ENCODE data around the gene PLSCR5.

Gene PLSCR5

DNA sequence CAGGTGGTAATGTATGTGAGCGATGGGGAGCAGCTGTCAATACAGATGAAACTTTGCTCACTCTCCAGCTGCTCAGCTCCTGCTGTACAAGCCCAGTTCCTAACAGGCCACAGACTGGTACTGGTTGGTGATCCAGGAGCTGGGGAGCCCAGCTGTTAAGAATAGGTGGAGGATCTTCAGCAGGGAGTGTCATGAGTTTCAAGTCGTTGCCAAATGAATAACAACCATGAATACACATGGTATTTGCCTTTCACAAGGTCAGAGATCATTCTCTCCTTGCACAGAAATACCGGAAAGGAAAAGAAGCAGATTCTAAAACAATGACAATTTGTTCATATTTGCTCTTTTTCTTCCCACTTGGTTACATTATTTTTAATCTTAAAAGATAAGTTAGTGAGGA, 65.8 kb downstream of the PLSCR5 start:
- H3K79me2 ChIP-seq (ENCODE audit: insufficient read depth, low read length), result no peaks in the 10 kb centered on the region

DNA sequence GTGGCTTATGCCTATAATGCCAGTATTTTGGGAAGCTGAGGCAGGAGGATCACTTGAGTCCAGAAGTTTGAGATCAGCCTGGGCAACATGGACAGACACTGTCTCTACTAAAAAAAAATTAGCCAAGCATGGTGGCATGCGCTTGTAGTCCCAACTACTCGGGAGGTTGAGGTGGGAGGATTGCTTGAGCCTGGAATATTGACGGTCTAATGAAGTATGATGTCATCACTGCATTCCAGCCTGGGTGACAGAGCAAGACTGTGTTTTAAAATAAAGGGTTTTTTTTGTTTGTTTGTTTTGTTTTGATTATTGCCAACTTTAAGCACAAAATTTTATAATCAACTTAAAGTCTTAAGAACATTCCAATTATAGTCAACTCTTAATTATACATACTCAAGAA, 67.5 kb downstream of the PLSCR5 start:
- H3K27ac ChIP-seq (ENCODE audit: low read depth, low read length, poor library complexity, severe bottlenecking), result no peak overlapping the region
- H3K27me3 ChIP-seq (ENCODE audit: insufficient read depth, low read length), result no peaks in the 10 kb centered on the region
- H2AFZ ChIP-seq (ENCODE audit: low read length), result no peak overlapping the region
- H3K9me3 ChIP-seq (ENCODE audit: low read length), result no peaks in the 10 kb centered on the region
- TF ChIP-seq, protein P1, sequence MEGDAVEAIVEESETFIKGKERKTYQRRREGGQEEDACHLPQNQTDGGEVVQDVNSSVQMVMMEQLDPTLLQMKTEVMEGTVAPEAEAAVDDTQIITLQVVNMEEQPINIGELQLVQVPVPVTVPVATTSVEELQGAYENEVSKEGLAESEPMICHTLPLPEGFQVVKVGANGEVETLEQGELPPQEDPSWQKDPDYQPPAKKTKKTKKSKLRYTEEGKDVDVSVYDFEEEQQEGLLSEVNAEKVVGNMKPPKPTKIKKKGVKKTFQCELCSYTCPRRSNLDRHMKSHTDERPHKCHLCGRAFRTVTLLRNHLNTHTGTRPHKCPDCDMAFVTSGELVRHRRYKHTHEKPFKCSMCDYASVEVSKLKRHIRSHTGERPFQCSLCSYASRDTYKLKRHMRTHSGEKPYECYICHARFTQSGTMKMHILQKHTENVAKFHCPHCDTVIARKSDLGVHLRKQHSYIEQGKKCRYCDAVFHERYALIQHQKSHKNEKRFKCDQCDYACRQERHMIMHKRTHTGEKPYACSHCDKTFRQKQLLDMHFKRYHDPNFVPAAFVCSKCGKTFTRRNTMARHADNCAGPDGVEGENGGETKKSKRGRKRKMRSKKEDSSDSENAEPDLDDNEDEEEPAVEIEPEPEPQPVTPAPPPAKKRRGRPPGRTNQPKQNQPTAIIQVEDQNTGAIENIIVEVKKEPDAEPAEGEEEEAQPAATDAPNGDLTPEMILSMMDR (IDR thresholded peaks at IDR 0.05; ENCODE audit: low read length), result no peak
- no peak for TF ChIP-seq EZH2 (IDR thresholded peaks at IDR 0.05; ENCODE audit: borderline replicate concordance, low read length)
- peaks cover 25% of the 10 kb centered on the region for H3K4me1 ChIP-seq (ENCODE audit: insufficient read depth, low read length, severe bottlenecking)
- no peaks in the 10 kb centered on the region for H4K20me1 ChIP-seq (ENCODE audit: insufficient read depth, low read length)
- H3K9me2 ChIP-seq (ENCODE audit: low read depth, low read length), result no peaks in the 10 kb centered on the region
- no peak overlapping the region for H3K4me3 ChIP-seq (ENCODE audit: low read depth, low read length, poor library complexity, severe bottlenecking)
- H3F3A ChIP-seq (ENCODE audit: insufficient read depth, low read length), result no peaks in the 10 kb centered on the region
- no peak overlapping the region for H3K9ac ChIP-seq (ENCODE audit: low read length)
- no peaks in the 10 kb centered on the region for H3K36me3 ChIP-seq (ENCODE audit: insufficient read depth, low read length)
- no peak overlapping the region for H3K4me2 ChIP-seq (ENCODE audit: low read length)
- H3K79me2 ChIP-seq (ENCODE audit: insufficient read depth, low read length), result no peaks in the 10 kb centered on the region

More for the DNA sequence above, 65.8 kb downstream of the PLSCR5 start:
- Histone ChIP-seq H3K27ac (ENCODE audit: low read depth, low read length, poor library complexity, severe bottlenecking) (no peak overlapping the region), H3K9ac (ENCODE audit: low read length) (no peak overlapping the region), H3K9me3 (ENCODE audit: low read length) (no peaks in the 10 kb centered on the region), H3K9me2 (ENCODE audit: low read depth, low read length) (no peaks in the 10 kb centered on the region), H3F3A (ENCODE audit: insufficient read depth, low read length) (no peaks in the 10 kb centered on the region), H3K4me1 (ENCODE audit: insufficient read depth, low read length, severe bottlenecking) (peaks cover 34% of the 10 kb centered on the region), H3K4me3 (ENCODE audit: low read depth, low read length, poor library complexity, severe bottlenecking) (no peak overlapping the region), H3K4me2 (ENCODE audit: low read length) (no peak overlapping the region), H3K36me3 (ENCODE audit: insufficient read depth, low read length) (no peaks in the 10 kb centered on the region), H3K27me3 (ENCODE audit: insufficient read depth, low read length) (no peaks in the 10 kb centered on the region), H4K20me1 (ENCODE audit: insufficient read depth, low read length) (no peaks in the 10 kb centered on the region), H2AFZ (ENCODE audit: low read length) (no peak overlapping the region)
- TF ChIP-seq EZH2 (IDR thresholded peaks at IDR 0.05; ENCODE audit: borderline replicate concordance, low read length), result no peak
- TF ChIP-seq, protein P1 (IDR thresholded peaks at IDR 0.05; ENCODE audit: low read length), result no peak

DNA sequence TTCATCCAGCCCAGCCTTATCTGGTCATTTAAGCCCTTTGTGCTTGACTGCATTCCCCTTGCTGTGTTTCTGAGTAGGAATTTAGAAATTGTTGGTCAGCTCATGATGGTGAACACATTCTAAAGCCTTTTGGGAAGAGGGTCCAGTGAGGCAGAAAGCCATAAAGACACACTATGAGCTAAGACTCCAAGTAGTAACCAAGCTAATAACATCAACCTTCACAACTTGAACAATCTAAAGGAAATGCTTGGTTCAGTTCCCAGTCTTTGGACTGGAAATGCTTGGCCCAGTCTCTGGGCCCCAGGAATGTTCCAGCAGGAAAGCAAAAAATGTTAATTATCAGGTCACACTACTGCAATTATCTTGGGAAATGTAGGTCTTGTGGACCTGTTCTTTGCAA, 68.5 kb downstream of the PLSCR5 start:
- H4K20me1 ChIP-seq (ENCODE audit: insufficient read depth, low read length), result no peaks in the 10 kb centered on the region
- H3K27ac ChIP-seq (ENCODE audit: low read depth, low read length, poor library complexity, severe bottlenecking), result no peak overlapping the region
- H3K9me3 ChIP-seq (ENCODE audit: low read length), result no peaks in the 10 kb centered on the region
- peaks cover 16% of the 10 kb centered on the region for H3K4me1 ChIP-seq (ENCODE audit: insufficient read depth, low read length, severe bottlenecking)
- H3K79me2 ChIP-seq (ENCODE audit: insufficient read depth, low read length), result no peaks in the 10 kb centered on the region
- no peaks in the 10 kb centered on the region for H3K9me2 ChIP-seq (ENCODE audit: low read depth, low read length)
- peaks cover 5% of the 10 kb centered on the region; the same call in 1 of the 2 replicates for H3K36me3 ChIP-seq (ENCODE audit: insufficient read depth, low read length)
- TF ChIP-seq, protein P1 (IDR thresholded peaks at IDR 0.05; ENCODE audit: low read length), result no peak
- no peak for TF ChIP-seq EZH2 (IDR thresholded peaks at IDR 0.05; ENCODE audit: borderline replicate concordance, low read length)
- no peaks in the 10 kb centered on the region for H3F3A ChIP-seq (ENCODE audit: insufficient read depth, low read length)
- no peak overlapping the region for H3K4me2 ChIP-seq (ENCODE audit: low read length)
- H2AFZ ChIP-seq (ENCODE audit: low read length), result no peak overlapping the region
- no peak overlapping the region for H3K4me3 ChIP-seq (ENCODE audit: low read depth, low read length, poor library complexity, severe bottlenecking)
- no peaks in the 10 kb centered on the region for H3K27me3 ChIP-seq (ENCODE audit: insufficient read depth, low read length)
- H3K9ac ChIP-seq (ENCODE audit: low read length), result no peak overlapping the region
